NCI-H1048 (cell line): Measurements from ENCODE around the gene KIAA1755.

Experiments
- DNase-seq: peaks from one replicate; lab custom pipeline; 2025; lab: John Stamatoyannopoulos, UW

KIAA1755 gene

GRCh38 chr20:38165966-38166702, 94.4 kb downstream of the KIAA1755 start:
- DNase-seq: no peak

GRCh38 chr20:38165089-38165965, 95.2 kb downstream of the KIAA1755 start, which contains the start of gene TGM2:
TSS of gene TGM2 (minus strand) at chr20:38165270. CDS start at chr20:38165198, 72 bp downstream.
- no peak for DNase-seq

DNA sequence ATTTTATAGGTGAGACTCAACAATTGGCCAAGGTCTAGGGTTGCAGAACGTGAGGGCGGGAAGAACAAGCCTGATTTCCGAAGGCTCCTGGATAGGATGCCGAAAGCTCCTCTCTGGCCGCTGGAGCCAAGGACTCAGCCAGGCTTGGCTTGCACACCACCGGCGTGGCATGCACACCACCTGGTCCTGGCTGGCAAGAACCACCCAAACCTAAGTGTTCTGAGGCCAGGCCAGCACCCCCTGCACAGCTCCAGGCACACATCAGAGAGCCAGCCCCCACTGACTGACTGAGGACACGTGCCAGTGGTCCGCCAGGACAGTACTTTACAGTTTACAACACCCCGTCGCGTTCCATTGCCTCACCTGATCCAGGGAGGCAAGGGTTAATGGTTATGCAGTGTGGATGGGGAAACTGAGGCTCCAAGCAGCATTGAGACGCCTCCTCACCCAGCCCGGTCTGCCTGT, 95.9 kb downstream of the KIAA1755 start:
- no peak for DNase-seq

GRCh38 chr20:38164069-38164468, 96.5 kb downstream of the KIAA1755 start:
- no peak for DNase-seq

GRCh38 chr20:38162878-38163875, 97.4 kb downstream of the KIAA1755 start:
- DNase-seq: no peak

DNA sequence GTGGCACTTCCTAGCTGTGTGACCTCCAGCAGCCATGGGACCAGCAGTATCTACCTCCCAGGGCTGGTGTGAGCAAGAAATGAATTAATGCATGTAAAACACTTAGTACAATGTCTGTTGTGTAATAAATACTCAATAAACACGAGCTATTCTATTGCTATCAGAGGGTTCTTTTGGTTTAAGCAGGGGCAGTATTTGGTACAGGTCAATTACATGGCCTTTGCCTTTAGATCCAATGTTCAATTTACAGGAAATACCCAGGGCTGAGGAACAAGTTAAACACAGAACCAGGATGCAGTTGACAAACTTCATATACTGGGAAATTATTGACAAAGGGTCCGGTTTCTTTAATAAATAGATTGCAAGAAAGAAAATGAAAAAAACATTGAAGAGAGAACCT, 98.4 kb downstream of the KIAA1755 start:
- no peak for DNase-seq

- no peak for DNase-seq
These were observed 99.1 kb downstream of the KIAA1755 start for GRCh38 chr20:38161412-38161774.
